Ishikawa (cell line): Measurements from ENCODE around the gene STX17.

Experiments
- CEBPB ChIP-seq: IDR thresholded peaks from 2 replicates; pipeline ENCODE4 v1.6.1; 2012
- CREB1 ChIP-seq: IDR thresholded peaks from 2 replicates; pipeline ENCODE4 v1.6.1; 2012; ENCODE audit warnings: low read depth
- EGR1 ChIP-seq: IDR thresholded peaks from 2 replicates; pipeline ENCODE4 v1.6.1; 2012
- EP300 ChIP-seq: IDR thresholded peaks from 2 replicates; pipeline ENCODE4 v1.6.1; 2012; ENCODE audit warnings: borderline replicate concordance
- FOXM1 ChIP-seq: IDR thresholded peaks from 2 replicates; pipeline ENCODE4 v1.6.1; 2012; ENCODE audit warnings: low read depth, borderline replicate concordance
- MAX ChIP-seq: IDR thresholded peaks from 2 replicates; pipeline ENCODE4 v1.6.1; 2012
- NFIC ChIP-seq: IDR thresholded peaks from 2 replicates; pipeline ENCODE4 v1.6.1; 2012
- RAD21 ChIP-seq: IDR thresholded peaks from 2 replicates; pipeline ENCODE4 v1.6.1; 2012; ENCODE audit warnings: low read depth
- REST ChIP-seq: IDR thresholded peaks from 2 replicates; pipeline ENCODE4 v1.6.1; 2012; ENCODE audit warnings: low read depth, mild to moderate bottlenecking
- TAF1 ChIP-seq: IDR thresholded peaks from 2 replicates; pipeline ENCODE4 v1.6.1; 2012; ENCODE audit warnings: low read depth, mild to moderate bottlenecking
- TCF12 ChIP-seq: IDR thresholded peaks from 2 replicates; pipeline ENCODE4 v1.6.1; 2012; ENCODE audit warnings: low read depth
- TEAD4 ChIP-seq: IDR thresholded peaks from 2 replicates; pipeline ENCODE4 v1.6.1; 2012
- USF1 ChIP-seq: IDR thresholded peaks from 2 replicates; pipeline ENCODE4 v1.6.1; 2012
- YY1 ChIP-seq: IDR thresholded peaks from 2 replicates; pipeline ENCODE4 v1.6.1; 2012; ENCODE audit warnings: low read depth
- ZBTB7A ChIP-seq: IDR thresholded peaks from 2 replicates; pipeline ENCODE4 v1.6.1; 2012; ENCODE audit warnings: low read depth

Gene STX17

GRCh38 chr9:99868845-99869244 is 37.6 kb upstream of the STX17 start:
- TF ChIP-seq TEAD4 (no peak), USF1 (no peak), ZBTB7A (no peak)

GRCh38 chr9:99870126-99870525 is 36.3 kb upstream of the STX17 start:
- TF ChIP-seq USF1 (no peak), CEBPB (no peak), TEAD4 (no peak), CREB1 (no peak), NFIC (no peak), TAF1 (no peak), EGR1 (no peak), MAX (no peak), EP300 (no peak), FOXM1 (no peak), REST (no peak), RAD21 (no peak), TCF12 (no peak), YY1 (no peak), ZBTB7A (no peak)

GRCh38 chr9:99873531-99873930 is 32.9 kb upstream of the STX17 start:
- TF ChIP-seq RAD21 (no peak), EP300 (no peak), CEBPB (no peak), NFIC (no peak), EGR1 (no peak), TCF12 (no peak), ZBTB7A (no peak), FOXM1 (no peak)

- TF ChIP-seq CREB1 (no peak), TEAD4 (no peak), TAF1 (no peak), RAD21 (no peak), REST (no peak), ZBTB7A (no peak), FOXM1 (no peak), EP300 (no peak), YY1 (no peak), EGR1 (no peak)
Observed at GRCh38 chr9:99873943-99874584, 32.4 kb upstream of the STX17 start.

- TF ChIP-seq CEBPB (no peak), USF1 (no peak), MAX (no peak), EP300 (no peak), REST (no peak), YY1 (no peak), TEAD4 (no peak), CREB1 (no peak), EGR1 (no peak), TAF1 (no peak), ZBTB7A (no peak)
Observed at GRCh38 chr9:99876190-99876589, 30.3 kb upstream of the STX17 start.
